H9 (cell line): Measurements from ENCODE around the gene CXCL12. TPM values are rescaled to one million over a fixed set of nuclear protein-coding genes. Genes with fewer than 3 reads are reported as not detected.

ENCODE experiments used
- DNase-seq: peaks from one replicate; pipeline ENCODE4 v3.0.0-alpha.2; 2017
- H2AFZ ChIP-seq: one replicate; pipeline ENCODE4 v1.6.1; 2013; ENCODE audit warnings: mild to moderate bottlenecking, low read length, control low read depth, moderate library complexity
- H2AK5ac ChIP-seq: 2 replicates; pipeline ENCODE4 v1.6.1; 2013; ENCODE audit warnings: low read length, control low read depth, mixed read lengths; ENCODE audit not compliant: insufficient read length
- H2BK120ac ChIP-seq: one replicate; pipeline ENCODE4 v1.6.1; 2013; ENCODE audit warnings: low read depth, mild to moderate bottlenecking, low read length, control low read depth, inconsistent platforms; ENCODE audit not compliant: poor library complexity, severe bottlenecking
- H2BK12ac ChIP-seq: 2 replicates; pipeline ENCODE4 v1.6.1; 2013; ENCODE audit warnings: low read length, control low read depth, mixed read lengths, low read depth; ENCODE audit not compliant: insufficient read length
- H2BK15ac ChIP-seq: 2 replicates; pipeline ENCODE4 v1.6.1; 2013; ENCODE audit warnings: low read depth, low read length, control low read depth
- H2BK20ac ChIP-seq: one replicate; pipeline ENCODE4 v1.6.1; 2013; ENCODE audit warnings: low read depth, mild to moderate bottlenecking, low read length, control low read depth, inconsistent platforms; ENCODE audit not compliant: poor library complexity, severe bottlenecking
- H2BK5ac ChIP-seq: 2 replicates; pipeline ENCODE4 v1.6.1; 2013; ENCODE audit warnings: low read length, control low read depth, mixed read lengths; ENCODE audit not compliant: insufficient read length
- H3K14ac ChIP-seq: 2 replicates; pipeline ENCODE4 v1.6.1; 2013; ENCODE audit warnings: low read length, control low read depth; ENCODE audit not compliant: insufficient read depth
- H3K18ac ChIP-seq: 2 replicates; pipeline ENCODE4 v1.6.1; 2013; ENCODE audit warnings: low read depth, mild to moderate bottlenecking, mixed read lengths, low read length, control low read depth; ENCODE audit not compliant: insufficient read length
- H3K23ac ChIP-seq: 2 replicates; pipeline ENCODE4 v1.6.1; 2013; ENCODE audit warnings: low read length, control low read depth, mixed read lengths, low read depth; ENCODE audit not compliant: insufficient read length
- H3K23me2 ChIP-seq: 2 replicates; pipeline ENCODE4 v1.6.1; 2013; ENCODE audit warnings: low read depth, mild to moderate bottlenecking, mixed read lengths, low read length, control low read depth; ENCODE audit not compliant: insufficient read length, poor library complexity, severe bottlenecking
- H3K27ac ChIP-seq: 2 replicates; pipeline ENCODE4 v1.5.1; 2013; ENCODE audit warnings: low read length, control low read depth, mixed read lengths, low read depth; ENCODE audit not compliant: insufficient read length
- H3K27me3 ChIP-seq: 2 replicates; pipeline ENCODE4 v1.6.1; 2013; ENCODE audit warnings: low read length, control low read depth, inconsistent platforms; ENCODE audit not compliant: insufficient read depth
- H3K4ac ChIP-seq: 2 replicates; pipeline ENCODE4 v1.6.1; 2013; ENCODE audit warnings: low read depth, mild to moderate bottlenecking, control low read depth, inconsistent platforms, low read length, moderate library complexity
- H3K4me1 ChIP-seq: 2 replicates; pipeline ENCODE4 v1.6.1; 2013; ENCODE audit warnings: low read length, control low read depth, inconsistent platforms; ENCODE audit not compliant: insufficient read depth
- H3K4me2 ChIP-seq: 2 replicates; pipeline ENCODE4 v1.6.1; 2013; ENCODE audit warnings: low read length, control low read depth, mixed read lengths; ENCODE audit not compliant: insufficient read length, insufficient read depth
- H3K56ac ChIP-seq: 2 replicates; pipeline ENCODE4 v1.6.1; 2013; ENCODE audit warnings: low read depth, mild to moderate bottlenecking, mixed read lengths, low read length, control low read depth; ENCODE audit not compliant: insufficient read length
- H3K79me1 ChIP-seq: 2 replicates; pipeline ENCODE4 v1.6.1; 2013; ENCODE audit warnings: low read depth, mild to moderate bottlenecking, moderate library complexity, low read length, control low read depth, inconsistent platforms; ENCODE audit not compliant: insufficient read depth, poor library complexity, severe bottlenecking
- H3K79me2 ChIP-seq: 2 replicates; pipeline ENCODE4 v1.6.1; 2013; ENCODE audit warnings: low read length, control low read depth, inconsistent platforms; ENCODE audit not compliant: insufficient read depth
- H3K9ac ChIP-seq: 2 replicates; pipeline ENCODE4 v1.6.1; 2013; ENCODE audit warnings: low read length, control low read depth, mixed read lengths; ENCODE audit not compliant: insufficient read length; ENCODE audit errors: extremely low read depth
- H3K9me3 ChIP-seq: one replicate; pipeline ENCODE4 v1.6.1; 2013; ENCODE audit warnings: low read depth, low read length, inconsistent platforms; ENCODE audit not compliant: control insufficient read depth
- H3T11ph ChIP-seq: one replicate; pipeline ENCODE4 v1.6.1; 2013; ENCODE audit warnings: mild to moderate bottlenecking, low read length, control low read depth, inconsistent platforms
- H4K20me1 ChIP-seq: one replicate; pipeline ENCODE4 v1.6.1; 2013; ENCODE audit not compliant: control insufficient read depth, insufficient read length, insufficient read depth
- H4K5ac ChIP-seq: 2 replicates; pipeline ENCODE4 v1.6.1; 2013; ENCODE audit warnings: low read depth, mild to moderate bottlenecking, mixed read lengths, low read length, control low read depth; ENCODE audit not compliant: insufficient read length
- H4K8ac ChIP-seq: replicated peaks from 2 replicates; pipeline ENCODE4 v1.6.1; 2013; ENCODE audit warnings: low read length, control low read depth, mixed read lengths, low read depth; ENCODE audit not compliant: insufficient read length
- H4K91ac ChIP-seq: 2 replicates; pipeline ENCODE4 v1.6.1; 2013; ENCODE audit warnings: low read depth, mild to moderate bottlenecking, moderate library complexity, mixed read lengths, low read length, control low read depth; ENCODE audit not compliant: insufficient read length
- H3K27ac Mint-ChIP-seq, 3 experiments: 2 replicates in 2 of 3; 3 replicates in 1 of 3; pipeline ENCODE4 v1.8.0; 2020 to 2021; ENCODE audit warnings: mixed read lengths in 3 of 3, mild to moderate bottlenecking in 1 of 3, moderate library complexity in 1 of 3
- H3K27me3 Mint-ChIP-seq: 2 replicates; pipeline ENCODE4 v1.8.0; 2021; ENCODE audit warnings: low read depth, mild to moderate bottlenecking, moderate library complexity, mixed read lengths
- H3K36me3 Mint-ChIP-seq, 3 experiments: 2 replicates in 2 of 3; 3 replicates in 1 of 3; pipeline ENCODE4 v1.8.0; 2020 to 2021; ENCODE audit warnings: low read depth in 3 of 3, mixed read lengths in 3 of 3; ENCODE audit not compliant: insufficient read depth in 1 of 3
- H3K4me1 Mint-ChIP-seq, 2 experiments: 2 replicates each; pipeline ENCODE4 v1.8.0; 2020; ENCODE audit warnings: mixed read lengths in 2 of 2
- H3K4me3 Mint-ChIP-seq, 2 experiments: 2 replicates in 1 of 2; 3 replicates in 1 of 2; pipeline ENCODE4 v1.8.0; 2020 to 2021; ENCODE audit warnings: mild to moderate bottlenecking in 2 of 2, mixed read lengths in 2 of 2, moderate library complexity in 1 of 2
- H3K9me3 Mint-ChIP-seq, 2 experiments: 2 replicates in 1 of 2; 3 replicates in 1 of 2; pipeline ENCODE4 v1.8.0; 2020; ENCODE audit warnings: mild to moderate bottlenecking in 2 of 2, mixed read lengths in 2 of 2, moderate library complexity in 1 of 2
- CTCF ChIP-seq: fragments of 200-600 bp; sonication (generic); conservative IDR thresholded peaks from 3 replicates; pipeline ENCODE4 v1.8.0; 2021; ENCODE audit warnings: antibody characterized with exemption, mild to moderate bottlenecking
- WGBS: extraction: QIAGEN DNeasy Blood & Tissue Kit; methylation state at CpG from one replicate; pipeline ENCODE4 v1.1.7; 2013; ENCODE audit warnings: missing lambda C conversion rate, low lambda C conversion rate, mixed read lengths; ENCODE audit not compliant: insufficient read length; ENCODE audit errors: extremely low coverage; 5-methylcytosine and 5-hydroxymethylcytosine counted together
- total RNA-seq: library from RNA; stranded (reverse); gene quantifications from 2 replicates; pipeline ENCODE4 v1.2.1, GENCODE V29; 2021

The CXCL12 gene
- total RNA-seq, 1 experiment from 2014 or later: 28.3 TPM

- no peak for DNase-seq
- Mint-ChIP-seq H3K27ac (no peak overlapping the region), H3K36me3 (peaks cover 0 to 8% (median 7%) of the 10 kb centered on the region in 3 experiments; a peak in 3 of 7 replicates), H3K27me3 (peaks cover 10% of the 10 kb centered on the region), H3K4me1 (peaks cover 25 to 33% of the 10 kb centered on the region in 2 experiments), H3K4me3 (no peak overlapping the region), H3K9me3 (peaks cover 4 to 7% of the 10 kb centered on the region in 2 experiments; a peak in 3 of 5 replicates)
- H3K56ac ChIP-seq: no peak overlapping the region
- H2AK5ac ChIP-seq: no peak overlapping the region
- no CpG with 5 or more reads among the region's 3 CpGs for WGBS
- H3K27me3 ChIP-seq: no peaks in the 10 kb centered on the region
- H3K79me2 ChIP-seq: no peaks in the 10 kb centered on the region
- H3K4ac ChIP-seq: no peak overlapping the region
- no peaks in the 10 kb centered on the region for H3K23me2 ChIP-seq
- H3K18ac ChIP-seq: no peak overlapping the region
- no peak overlapping the region for H3K27ac ChIP-seq
- no peak for TF ChIP-seq CTCF
- H3K9me3 ChIP-seq: no peaks in the 10 kb centered on the region
- no peak overlapping the region for H2BK5ac ChIP-seq
- H3K23ac ChIP-seq: no peak overlapping the region
- no peak overlapping the region for H2BK120ac ChIP-seq
- H4K20me1 ChIP-seq: no peaks in the 10 kb centered on the region
- H2BK20ac ChIP-seq: no peak overlapping the region
- H2BK12ac ChIP-seq: no peak overlapping the region
- H3K4me1 ChIP-seq: peaks cover 3% of the 10 kb centered on the region; the same call in 1 of the 2 replicates
- no peak overlapping the region for H4K91ac ChIP-seq
- no peak overlapping the region for H3K14ac ChIP-seq
- H4K5ac ChIP-seq: no peak overlapping the region
- H3K79me1 ChIP-seq: no peaks in the 10 kb centered on the region
- H4K8ac ChIP-seq: no peak overlapping the region
- no peak overlapping the region for H3T11ph ChIP-seq
- H2BK15ac ChIP-seq: no peak overlapping the region
- H3K9ac ChIP-seq: no peak overlapping the region
- no peak overlapping the region for H2AFZ ChIP-seq
- no peak overlapping the region for H3K4me2 ChIP-seq
These were observed 44.3 kb downstream of the CXCL12 start for GRCh38 chr10:44340557-44340956.
